HG03520 (cell line): ENCODE measurements around the gene PNLIPRP2.

Experiments used
- ATAC-seq: cut with Tn5 transposase; IDR thresholded peaks from one replicate; pipeline ENCODE4 v1.9.1; 2021; ENCODE audit warnings: mild to moderate bottlenecking, moderate library complexity; ENCODE audit not compliant: unreplicated experiment

Gene PNLIPRP2

DNA sequence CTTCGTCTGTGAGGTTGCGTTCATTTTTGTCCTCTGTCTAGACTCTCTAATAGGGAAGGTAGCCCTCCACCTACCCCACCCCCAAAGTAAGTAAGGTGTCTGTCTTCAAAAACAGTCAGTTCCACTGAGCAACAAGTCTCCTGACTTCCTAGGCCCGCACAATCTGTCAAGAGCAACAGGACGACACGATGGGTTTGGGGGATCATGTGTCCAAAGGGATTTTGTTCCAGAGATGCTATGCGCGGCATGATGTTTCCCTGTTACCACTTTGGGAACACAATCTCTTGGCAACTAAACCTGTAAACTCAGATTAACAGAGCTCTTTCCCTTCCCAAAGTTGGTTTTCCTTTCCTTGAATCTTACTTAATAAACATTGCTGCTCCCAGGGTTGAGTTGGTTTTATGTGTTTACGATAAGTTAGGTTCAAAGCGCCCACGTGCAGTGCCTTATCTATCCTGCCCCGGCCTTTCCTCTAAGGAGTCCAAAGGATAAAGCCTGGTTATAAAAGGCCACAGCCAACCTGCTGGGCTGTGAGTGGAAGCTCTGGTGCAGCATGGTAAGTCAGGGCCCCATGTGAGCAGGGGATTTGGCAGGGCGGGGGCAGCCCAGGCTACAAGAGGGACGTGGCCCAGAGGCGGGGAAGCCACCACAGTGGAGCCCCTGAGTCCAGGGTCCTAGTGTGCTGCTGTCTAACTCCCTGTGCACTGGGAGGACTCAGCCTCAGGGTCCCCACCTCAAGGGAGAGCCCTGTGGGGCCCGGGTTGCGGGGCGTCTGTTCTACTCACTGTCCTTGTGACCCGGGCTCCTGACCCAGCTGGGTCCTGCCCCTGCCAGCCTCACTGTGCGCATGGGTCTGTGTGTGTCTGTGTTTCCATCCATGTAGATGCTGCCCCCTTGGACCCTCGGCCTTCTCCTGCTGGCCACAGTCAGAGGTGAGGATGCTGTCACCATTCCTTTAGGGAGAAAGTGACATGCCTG is at the start of gene PNLIPRP2:
Gene PNLIPRP2 (plus strand): TSS at position 531 of the 978 bp plus-strand sequence.
- no peak for ATAC-seq

GRCh38 chr10:116574797-116575196 is 46.0 kb upstream of the PNLIPRP2 start:
- no peak for ATAC-seq

GRCh38 chr10:116587878-116588591 is 32.7 kb upstream of the PNLIPRP2 start:
- no peak for ATAC-seq

DNA sequence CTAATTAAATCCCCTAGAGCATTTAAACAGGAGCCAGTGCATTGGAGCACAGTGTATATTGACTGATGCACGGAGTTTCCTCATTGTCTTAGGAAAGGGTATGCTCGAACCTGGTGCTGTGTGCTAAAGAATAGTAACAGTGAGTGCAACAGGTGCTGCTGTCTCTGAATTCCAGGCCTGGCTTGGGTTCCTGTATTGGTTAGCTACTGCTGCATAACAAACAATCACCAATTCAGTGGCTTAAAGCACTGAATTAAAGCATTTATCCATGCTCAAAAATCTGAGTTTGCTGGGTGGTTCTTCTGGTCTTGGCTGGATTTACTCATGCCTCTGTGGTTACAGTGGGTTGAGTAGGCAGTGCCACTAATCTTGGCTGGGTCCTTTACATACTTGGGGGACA is 31.8 kb upstream of the PNLIPRP2 start:
- ATAC-seq = no peak

GRCh38 chr10:116589926-116590325 is 30.8 kb upstream of the PNLIPRP2 start:
- ATAC-seq = no peak

- ATAC-seq = no peak
Measured at GRCh38 chr10:116590590-116591444, 29.9 kb upstream of the PNLIPRP2 start, which contains the start of gene PNLIPRP1. TSS of gene PNLIPRP1 (plus strand) at chr10:116590959. CDS start at chr10:116591130, 171 bp downstream.

- no peak for ATAC-seq
Measured at GRCh38 chr10:116593139-116593740, 27.5 kb upstream of the PNLIPRP2 start.

GRCh38 chr10:116594525-116595035 is 26.2 kb upstream of the PNLIPRP2 start:
- no peak for ATAC-seq

DNA sequence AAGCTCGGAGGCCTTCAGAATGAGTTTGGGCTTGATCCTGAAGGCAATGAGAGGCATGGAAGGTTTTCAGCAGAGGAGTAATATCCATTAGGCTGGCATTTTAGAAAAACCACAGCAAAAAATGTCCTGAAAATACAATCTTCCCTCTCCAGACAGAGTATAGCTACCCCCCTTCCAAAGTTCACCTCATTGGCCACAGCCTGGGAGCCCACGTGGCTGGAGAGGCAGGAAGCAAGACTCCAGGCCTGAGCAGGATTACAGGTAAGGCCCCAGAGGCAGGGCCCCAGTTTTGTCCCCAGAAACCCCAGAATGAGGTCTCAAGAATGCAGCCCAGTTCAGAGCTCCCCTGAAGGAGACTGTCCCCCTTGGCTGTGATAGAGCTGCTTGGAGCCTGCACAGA is 24.7 kb upstream of the PNLIPRP2 start:
- no peak for ATAC-seq

DNA sequence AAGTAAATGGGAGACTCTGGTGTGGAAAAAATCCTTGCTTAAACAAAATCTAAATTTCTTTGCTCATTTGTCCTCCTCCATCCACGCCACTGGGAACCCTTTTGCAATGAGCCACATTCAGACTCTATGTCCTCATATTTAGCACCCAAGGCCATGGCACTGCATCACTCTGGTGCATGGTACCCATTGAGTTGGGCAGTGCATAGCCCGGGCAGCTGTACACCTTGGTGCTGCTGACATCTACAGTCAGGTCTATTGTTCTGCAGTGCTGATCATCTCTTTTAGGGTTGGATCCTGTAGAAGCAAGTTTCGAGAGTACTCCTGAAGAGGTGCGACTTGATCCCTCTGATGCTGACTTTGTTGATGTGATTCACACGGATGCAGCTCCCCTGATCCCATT is 23.2 kb upstream of the PNLIPRP2 start:
- ATAC-seq = no peak

- ATAC-seq = no peak
Measured at GRCh38 chr10:116598329-116598728, 22.4 kb upstream of the PNLIPRP2 start.

DNA sequence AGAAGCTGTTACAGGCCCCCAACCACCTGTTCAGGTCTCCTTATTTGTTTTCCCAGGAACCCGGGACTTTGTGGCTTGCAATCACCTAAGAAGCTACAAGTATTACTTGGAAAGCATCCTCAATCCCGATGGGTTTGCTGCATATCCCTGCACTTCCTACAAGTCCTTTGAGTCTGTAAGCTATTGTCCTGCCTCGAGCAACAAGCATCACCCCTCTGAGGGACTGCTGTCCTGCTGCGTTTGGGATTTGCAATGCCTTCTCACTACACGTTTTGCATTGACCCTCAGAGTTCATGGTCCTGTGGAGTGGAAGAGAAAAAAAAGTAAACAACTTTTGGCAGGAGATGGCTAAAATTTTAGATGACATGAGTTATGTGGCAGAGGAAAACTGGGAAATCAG is 20.8 kb upstream of the PNLIPRP2 start:
- no peak for ATAC-seq

DNA sequence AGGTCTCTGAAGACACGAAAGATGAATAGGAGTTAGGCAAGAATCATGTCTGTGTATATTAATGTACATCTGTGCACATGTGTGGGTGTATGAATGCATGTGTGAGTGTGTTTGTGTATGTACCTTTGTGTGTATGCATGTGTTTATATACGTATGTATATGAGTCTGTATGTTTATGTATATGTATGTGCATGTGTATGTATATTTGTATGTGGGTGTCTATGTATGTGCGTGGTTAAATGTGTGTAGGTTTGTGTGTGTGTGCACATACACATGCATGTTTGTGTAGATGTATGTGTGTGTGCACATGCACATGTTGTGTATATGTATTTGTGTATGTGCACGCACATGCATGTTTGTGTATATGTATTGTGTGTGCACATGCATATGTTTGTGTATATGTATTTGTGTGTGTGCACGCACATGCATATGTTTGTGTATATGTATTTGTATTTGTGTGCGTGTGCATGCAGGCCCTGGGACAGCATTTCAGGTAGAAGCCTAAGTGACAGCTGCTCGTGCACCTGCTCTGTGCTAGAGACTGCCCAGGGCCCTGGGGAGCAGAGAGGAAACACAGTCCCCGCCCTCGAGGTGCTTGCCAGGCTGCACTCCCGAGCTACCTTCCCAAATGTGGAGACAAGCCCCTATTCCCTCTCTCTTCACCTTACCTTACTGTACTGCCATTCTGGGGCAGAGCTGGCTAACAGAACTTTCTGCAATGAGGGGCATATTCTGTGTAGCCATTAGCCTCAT is 17.9 kb upstream of the PNLIPRP2 start:
- ATAC-seq = no peak

DNA sequence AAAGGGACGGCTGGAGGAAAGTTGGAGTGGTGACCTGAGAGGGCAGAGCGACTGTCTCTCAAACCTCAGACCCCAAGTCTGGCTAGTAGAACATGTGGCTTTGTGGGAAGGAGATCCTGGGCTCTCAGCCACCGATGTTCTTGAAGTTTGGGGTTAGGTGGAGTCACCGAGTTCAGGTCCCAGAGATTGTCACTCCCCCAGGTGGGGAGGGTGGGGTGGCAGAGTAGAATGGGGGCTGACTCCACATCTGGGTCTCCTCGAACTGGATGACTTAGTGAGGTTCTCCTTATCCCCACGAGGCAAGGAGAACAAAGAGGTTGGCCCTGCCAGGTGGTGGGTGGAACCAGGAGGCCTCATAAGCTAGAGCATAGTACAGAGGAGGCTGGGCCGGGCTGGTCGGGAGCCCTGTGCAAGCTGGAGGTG is 14.7 kb upstream of the PNLIPRP2 start:
- no peak for ATAC-seq

GRCh38 chr10:116607336-116607735 is 13.4 kb upstream of the PNLIPRP2 start:
- no peak for ATAC-seq

DNA sequence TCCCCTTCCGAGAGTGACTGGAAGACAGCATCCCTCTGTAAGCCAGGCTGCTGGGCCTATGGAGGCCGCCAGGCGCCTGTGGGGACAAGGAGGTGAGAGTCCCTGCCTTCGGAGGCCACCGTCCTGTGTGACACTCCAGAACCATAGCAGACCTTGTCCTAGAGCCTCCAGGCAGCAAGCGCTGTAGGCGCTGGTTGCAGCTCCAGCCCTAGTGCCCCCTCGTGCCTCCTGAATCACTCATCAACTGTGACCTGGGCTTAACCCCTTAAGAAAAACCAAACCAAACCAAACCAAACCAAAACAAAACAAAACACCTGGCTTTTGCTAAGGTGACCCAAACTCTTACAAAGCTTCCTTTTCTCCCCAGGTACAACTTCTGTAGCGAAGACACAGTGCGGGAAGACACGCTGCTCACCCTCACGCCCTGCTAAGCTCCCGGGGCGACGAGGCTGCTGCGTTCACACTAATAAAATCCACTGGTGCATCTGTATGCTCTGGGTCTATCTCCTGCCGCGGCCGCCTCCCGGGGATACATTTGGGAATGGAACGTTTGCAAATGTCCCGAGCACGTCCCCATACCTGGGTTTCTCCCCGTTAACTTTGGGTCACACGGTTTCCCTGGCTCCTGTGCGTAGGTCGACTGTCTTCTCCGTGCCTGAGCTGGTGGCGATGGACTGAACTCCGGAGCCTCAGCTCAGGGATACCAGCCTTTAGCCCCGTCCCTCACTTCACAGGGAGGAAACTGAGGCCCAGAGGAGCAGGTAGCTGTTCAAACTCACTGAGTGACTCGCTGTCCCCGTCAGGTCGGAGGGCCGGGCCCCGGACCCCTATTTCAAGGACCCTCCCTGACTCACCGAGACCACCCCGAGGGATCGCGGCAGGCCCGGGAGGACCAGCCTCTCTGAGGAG is 11.8 kb upstream of the PNLIPRP2 start:
- no peak for ATAC-seq

- ATAC-seq = no peak
Measured at GRCh38 chr10:116610443-116611152, 10.2 kb upstream of the PNLIPRP2 start.

GRCh38 chr10:116611153-116611545 is 9.6 kb upstream of the PNLIPRP2 start:
- ATAC-seq = no peak
